MV-4-11 (cell line): ENCODE data around the gene MYOC.
"Not testable (repeated sequence)": the region's sequence is repeated elsewhere in the genome, so short reads cannot be mapped to it uniquely, and the experiment has no call there.

Source experiments
- DNase-seq: peaks from one replicate; lab custom pipeline; 2025; lab: John Stamatoyannopoulos, UW

MYOC gene

GRCh38 chr1:171652234-171652822, at the start of gene MYOC:
MYOC (minus strand) TSS chr1:171652688; CDS start chr1:171652611, 77 bp downstream.
- no peak for DNase-seq

GRCh38 chr1:171699531-171699930, 47.0 kb upstream of the MYOC start:
- no peak for DNase-seq

- DNase-seq = not testable (repeated sequence)
These were observed 43.3 kb upstream of the MYOC start for GRCh38 chr1:171695772-171696171.

GRCh38 chr1:171693541-171693940, 41.1 kb upstream of the MYOC start:
- not testable (repeated sequence) for DNase-seq

GRCh38 chr1:171683870-171684269, 31.4 kb upstream of the MYOC start:
- DNase-seq = no peak

- no peak for DNase-seq
These were observed 27.9 kb upstream of the MYOC start for GRCh38 chr1:171680339-171680738.

- DNase-seq = no peak
These were observed 24.3 kb upstream of the MYOC start for GRCh38 chr1:171676823-171677222.

- DNase-seq = no peak
These were observed 22.2 kb upstream of the MYOC start for GRCh38 chr1:171674431-171675405.

GRCh38 chr1:171670739-171671138, 18.3 kb upstream of the MYOC start:
- no peak for DNase-seq

GRCh38 chr1:171668372-171668771, 15.9 kb upstream of the MYOC start:
- no peak for DNase-seq

- DNase-seq = no peak
These were observed 13.8 kb upstream of the MYOC start for GRCh38 chr1:171666114-171666769.

GRCh38 chr1:171664976-171665375, 12.5 kb upstream of the MYOC start:
- no peak for DNase-seq

GRCh38 chr1:171663854-171664575, 11.5 kb upstream of the MYOC start:
- DNase-seq = no peak

GRCh38 chr1:171663036-171663853, 10.8 kb upstream of the MYOC start:
- no peak for DNase-seq

GRCh38 chr1:171661076-171661650, 8.7 kb upstream of the MYOC start:
- no peak for DNase-seq

GRCh38 chr1:171656206-171656605, 3.7 kb upstream of the MYOC start:
- DNase-seq = not testable (repeated sequence)

GRCh38 chr1:171655746-171656116, 3.2 kb upstream of the MYOC start:
- no peak for DNase-seq

GRCh38 chr1:171654942-171655745, 2.7 kb upstream of the MYOC start:
- DNase-seq = peak; percentile 48

GRCh38 chr1:171654201-171654941, 1.9 kb upstream of the MYOC start:
- DNase-seq = no peak
